ENCODE results near the gene YARS1.

- TF ChIP-seq CTCF (conservative IDR thresholded peaks at IDR 0.05), result no peak
- TF ChIP-seq EZH2 (IDR thresholded peaks at IDR 0.05; ENCODE audit: low read depth), result no peak
Measured at GRCh38 chr1:32855861-32856617, 38.9 kb upstream of the YARS1 start.

Measured in PC-9 (cell line).